ENCODE measurements around the gene DCT. TPM values are rescaled to one million over a fixed set of nuclear protein-coding genes. Genes with fewer than 3 reads are reported as not detected.

DCT gene
- total RNA-seq, 1 donor from 2014 or later: not detected

DNA sequence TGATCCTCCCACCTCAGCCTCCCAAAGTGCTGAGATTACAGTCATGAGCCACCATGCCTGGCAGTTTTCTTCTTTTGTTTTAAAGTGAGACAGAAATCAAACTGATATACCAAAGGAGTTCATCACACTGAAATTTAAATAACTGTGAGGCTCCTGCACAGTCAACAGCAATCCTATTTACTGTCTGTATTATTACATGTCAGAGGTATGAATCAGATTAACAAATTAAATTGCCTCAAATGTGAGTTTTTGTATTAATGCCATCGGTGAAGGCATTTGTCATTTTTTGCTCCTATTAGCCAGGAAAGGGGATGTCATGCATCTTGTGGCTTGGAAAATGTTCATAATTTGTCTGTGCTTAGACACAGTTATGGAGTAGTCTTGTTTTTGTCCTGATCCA lies 20.4 kb downstream of the DCT start:
- TF ChIP-seq, protein P1, sequence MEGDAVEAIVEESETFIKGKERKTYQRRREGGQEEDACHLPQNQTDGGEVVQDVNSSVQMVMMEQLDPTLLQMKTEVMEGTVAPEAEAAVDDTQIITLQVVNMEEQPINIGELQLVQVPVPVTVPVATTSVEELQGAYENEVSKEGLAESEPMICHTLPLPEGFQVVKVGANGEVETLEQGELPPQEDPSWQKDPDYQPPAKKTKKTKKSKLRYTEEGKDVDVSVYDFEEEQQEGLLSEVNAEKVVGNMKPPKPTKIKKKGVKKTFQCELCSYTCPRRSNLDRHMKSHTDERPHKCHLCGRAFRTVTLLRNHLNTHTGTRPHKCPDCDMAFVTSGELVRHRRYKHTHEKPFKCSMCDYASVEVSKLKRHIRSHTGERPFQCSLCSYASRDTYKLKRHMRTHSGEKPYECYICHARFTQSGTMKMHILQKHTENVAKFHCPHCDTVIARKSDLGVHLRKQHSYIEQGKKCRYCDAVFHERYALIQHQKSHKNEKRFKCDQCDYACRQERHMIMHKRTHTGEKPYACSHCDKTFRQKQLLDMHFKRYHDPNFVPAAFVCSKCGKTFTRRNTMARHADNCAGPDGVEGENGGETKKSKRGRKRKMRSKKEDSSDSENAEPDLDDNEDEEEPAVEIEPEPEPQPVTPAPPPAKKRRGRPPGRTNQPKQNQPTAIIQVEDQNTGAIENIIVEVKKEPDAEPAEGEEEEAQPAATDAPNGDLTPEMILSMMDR (IDR thresholded peaks at IDR 0.05): no peak
- H3K4me1 Mint-ChIP-seq (ENCODE audit: low read depth): no peaks in the 10 kb centered on the region
- no peak for DNase-seq (ENCODE audit: low spot score)
- H3K27me3 Mint-ChIP-seq (ENCODE audit: low read depth): peaks cover 8% of the 10 kb centered on the region
- H3K36me3 Mint-ChIP-seq (ENCODE audit: low read depth): no peaks in the 10 kb centered on the region
- H3K27ac Mint-ChIP-seq (ENCODE audit: unreplicated experiment): no peak overlapping the region
- H3K4me3 Mint-ChIP-seq (ENCODE audit: unreplicated experiment): no peak overlapping the region
- H3K9me3 Mint-ChIP-seq (ENCODE audit: low read depth): no peaks in the 10 kb centered on the region

GRCh38 chr13:94455414-94455813 lies 24.1 kb downstream of the DCT start:
- no peaks in the 10 kb centered on the region for H3K9me3 Mint-ChIP-seq (ENCODE audit: low read depth)
- TF ChIP-seq, protein P1 (IDR thresholded peaks at IDR 0.05): no peak
- no peak overlapping the region for H3K4me3 Mint-ChIP-seq (ENCODE audit: unreplicated experiment)

DNA sequence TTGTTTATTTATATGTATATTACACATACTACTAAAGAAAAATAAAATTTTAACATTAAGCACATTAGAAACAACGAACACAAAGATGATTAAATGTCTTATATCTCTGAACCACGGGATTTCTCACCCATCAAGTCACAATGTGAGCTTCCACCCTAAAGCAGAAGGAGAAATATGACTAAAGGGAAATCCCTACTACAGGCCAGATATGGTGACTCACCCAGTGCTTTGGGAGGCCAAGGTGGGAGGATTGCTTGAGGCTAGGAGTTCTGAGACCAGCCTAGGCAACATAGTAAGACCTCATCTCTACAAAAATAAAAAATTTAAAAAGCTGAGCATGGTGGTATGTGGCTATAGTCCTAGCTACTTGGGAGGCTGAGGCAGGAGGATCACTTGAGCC lies 24.6 kb downstream of the DCT start:
- Mint-ChIP-seq H3K4me3 (ENCODE audit: unreplicated experiment) (no peak overlapping the region), H3K27ac (ENCODE audit: unreplicated experiment) (no peak overlapping the region), H3K4me1 (ENCODE audit: low read depth) (no peaks in the 10 kb centered on the region), H3K27me3 (ENCODE audit: low read depth) (peaks cover 6% of the 10 kb centered on the region), H3K9me3 (ENCODE audit: low read depth) (no peaks in the 10 kb centered on the region), H3K36me3 (ENCODE audit: low read depth) (no peaks in the 10 kb centered on the region)
- DNase-seq (ENCODE audit: low spot score): no peak
- TF ChIP-seq, protein P1 (IDR thresholded peaks at IDR 0.05): no peak

More at GRCh38 chr13:94455414-94455813, 24.1 kb downstream of the DCT start:
- Mint-ChIP-seq H3K4me1 (ENCODE audit: low read depth) (no peaks in the 10 kb centered on the region), H3K36me3 (ENCODE audit: low read depth) (no peaks in the 10 kb centered on the region), H3K27me3 (ENCODE audit: low read depth) (peaks cover 6% of the 10 kb centered on the region), H3K27ac (ENCODE audit: unreplicated experiment) (no peak overlapping the region)
- DNase-seq (ENCODE audit: low spot score): no peak

DNA sequence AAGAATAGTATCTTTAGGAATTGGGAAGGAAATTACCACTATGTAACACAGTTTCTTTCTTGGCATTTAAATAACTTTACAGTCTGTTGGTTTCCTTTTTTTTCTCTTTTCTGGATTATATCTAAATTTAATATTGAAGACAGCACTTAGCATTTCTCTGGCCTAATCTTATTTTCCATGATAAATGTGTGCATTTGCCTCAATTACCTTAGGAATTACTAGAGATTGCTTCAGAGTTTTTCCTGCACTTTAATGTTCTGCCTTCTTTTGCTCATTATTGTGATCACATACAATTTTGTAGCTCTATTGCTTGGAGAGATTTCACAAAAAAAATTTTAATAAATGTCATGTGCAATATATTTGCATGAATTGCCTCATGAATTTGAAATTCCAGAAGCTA lies 25.1 kb downstream of the DCT start:
- Mint-ChIP-seq H3K9me3 (ENCODE audit: low read depth) (no peaks in the 10 kb centered on the region), H3K36me3 (ENCODE audit: low read depth) (no peaks in the 10 kb centered on the region), H3K27ac (ENCODE audit: unreplicated experiment) (no peak overlapping the region), H3K27me3 (ENCODE audit: low read depth) (peaks cover 6% of the 10 kb centered on the region), H3K4me1 (ENCODE audit: low read depth) (no peaks in the 10 kb centered on the region), H3K4me3 (ENCODE audit: unreplicated experiment) (no peak overlapping the region)
- no peak for DNase-seq (ENCODE audit: low spot score)
- TF ChIP-seq, protein P1 (IDR thresholded peaks at IDR 0.05): no peak

DNA sequence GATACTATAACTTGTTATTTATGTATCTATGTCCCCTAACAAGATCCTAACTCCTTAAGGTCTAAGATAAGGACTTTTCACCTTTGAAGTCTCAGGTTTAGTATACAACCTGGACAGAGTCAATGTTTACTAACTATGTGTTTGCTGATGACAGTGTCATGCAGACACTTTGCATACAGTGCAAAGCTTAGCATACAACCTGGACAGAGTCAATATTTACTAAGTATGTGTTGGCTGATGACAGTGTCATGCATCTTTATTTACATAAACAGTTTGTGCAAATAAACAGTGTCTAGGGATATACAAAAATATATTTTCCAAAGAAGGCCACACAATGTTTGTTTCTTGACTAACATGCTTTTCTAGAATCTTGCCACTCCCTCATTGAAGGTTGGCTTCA lies 34.7 kb downstream of the DCT start:
- H3K4me1 Mint-ChIP-seq (ENCODE audit: low read depth): no peaks in the 10 kb centered on the region

More for the DNA sequence above, 34.7 kb downstream of the DCT start:
- Mint-ChIP-seq H3K9me3 (ENCODE audit: low read depth) (no peaks in the 10 kb centered on the region), H3K27me3 (ENCODE audit: low read depth) (peaks cover 23% of the 10 kb centered on the region), H3K27ac (ENCODE audit: unreplicated experiment) (no peak overlapping the region), H3K36me3 (ENCODE audit: low read depth) (no peaks in the 10 kb centered on the region), H3K4me3 (ENCODE audit: unreplicated experiment) (no peak overlapping the region)
- TF ChIP-seq, protein P1 (IDR thresholded peaks at IDR 0.05): no peak
- no peak for DNase-seq (ENCODE audit: low spot score)
